ENCODE measurements around the gene ADORA1.
A peak's percentile ranks its signal among the peaks of the same experiment; 100 is the strongest.

The ADORA1 gene

GRCh38 chr1:203095061-203095690 is 32.4 kb upstream of the ADORA1 start:
- DNase-seq, result no peak

GRCh38 chr1:203096566-203096965 is 31.0 kb upstream of the ADORA1 start:
- DNase-seq, result no peak

- no peak for DNase-seq
Observed at GRCh38 chr1:203097001-203097400, 30.5 kb upstream of the ADORA1 start.

GRCh38 chr1:203098445-203098844 is 29.1 kb upstream of the ADORA1 start:
- DNase-seq, result no peak

GRCh38 chr1:203098914-203099520 is 28.5 kb upstream of the ADORA1 start:
- DNase-seq, result no peak

- DNase-seq, result no peak
Observed at GRCh38 chr1:203099805-203100515, 27.6 kb upstream of the ADORA1 start.

- DNase-seq, result no peak
Observed at GRCh38 chr1:203100516-203100869, 27.0 kb upstream of the ADORA1 start.

- no peak for DNase-seq
Observed at GRCh38 chr1:203101813-203102634, 25.5 kb upstream of the ADORA1 start.

- no peak for DNase-seq
Observed at GRCh38 chr1:203103216-203103615, 24.3 kb upstream of the ADORA1 start.

GRCh38 chr1:203103829-203104495 is 23.6 kb upstream of the ADORA1 start:
- DNase-seq, result no peak

- DNase-seq, result no peak
Observed at GRCh38 chr1:203104789-203105390, 22.6 kb upstream of the ADORA1 start.

- no peak for DNase-seq
Observed at GRCh38 chr1:203112475-203112874, 15.1 kb upstream of the ADORA1 start.

- DNase-seq, result no peak
Observed at GRCh38 chr1:203113308-203113707, 14.2 kb upstream of the ADORA1 start.

GRCh38 chr1:203114202-203114601 is 13.3 kb upstream of the ADORA1 start:
- no peak for DNase-seq

GRCh38 chr1:203116091-203116820 is 11.3 kb upstream of the ADORA1 start:
- DNase-seq, result no peak

GRCh38 chr1:203117611-203118575 is 9.6 kb upstream of the ADORA1 start:
- peak; percentile 40 to 53 for DNase-seq

GRCh38 chr1:203120325-203121153 is 7.0 kb upstream of the ADORA1 start:
- DNase-seq, result no peak

- no peak for DNase-seq
Observed at GRCh38 chr1:203121186-203122015, 6.1 kb upstream of the ADORA1 start.

- no peak for DNase-seq
Observed at GRCh38 chr1:203122159-203122558, 5.4 kb upstream of the ADORA1 start.
